LNCaP clone FGC (cell line): Measurements from ENCODE around the gene CFAP99.

Experiments
- DNase-seq: peaks from one replicate; pipeline ENCODE4 v3.0.0-alpha.2; 2011; ENCODE audit warnings: low read depth
- H3K4me3 ChIP-seq: 2 replicates; pipeline ENCODE4 v1.5.1; 2011; ENCODE audit warnings: mild to moderate bottlenecking, low read depth, low read length, control low read depth
- TF ChIP-seq, protein P1 (sequence below): IDR thresholded peaks from 2 replicates; pipeline ENCODE4 v1.5.1; 2012; ENCODE audit warnings: mild to moderate bottlenecking; ENCODE audit not compliant: control insufficient read depth, insufficient read depth; ENCODE audit errors: extremely low read depth

CFAP99 gene

DNA sequence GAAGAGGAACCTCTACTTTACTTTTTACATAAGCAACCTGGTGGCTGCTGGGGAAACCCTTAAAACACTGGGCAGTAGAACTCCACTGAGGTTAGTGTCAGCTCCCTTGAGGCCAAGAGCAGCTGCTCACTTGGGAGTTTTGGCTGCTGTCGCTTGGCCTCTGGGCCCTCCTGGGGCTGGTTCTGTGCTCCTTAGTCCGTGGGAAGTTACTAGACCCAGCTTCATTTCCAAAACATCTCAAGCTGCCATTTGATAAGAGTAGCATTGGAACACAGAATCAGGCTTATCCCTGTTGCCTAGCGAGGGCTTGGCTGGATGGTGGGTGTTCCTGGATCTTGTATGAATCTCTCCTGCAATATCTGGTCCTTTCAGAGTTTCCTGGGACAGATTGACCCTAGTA, 76.2 kb downstream of the CFAP99 start:
- no peak for DNase-seq
- TF ChIP-seq, protein P1, sequence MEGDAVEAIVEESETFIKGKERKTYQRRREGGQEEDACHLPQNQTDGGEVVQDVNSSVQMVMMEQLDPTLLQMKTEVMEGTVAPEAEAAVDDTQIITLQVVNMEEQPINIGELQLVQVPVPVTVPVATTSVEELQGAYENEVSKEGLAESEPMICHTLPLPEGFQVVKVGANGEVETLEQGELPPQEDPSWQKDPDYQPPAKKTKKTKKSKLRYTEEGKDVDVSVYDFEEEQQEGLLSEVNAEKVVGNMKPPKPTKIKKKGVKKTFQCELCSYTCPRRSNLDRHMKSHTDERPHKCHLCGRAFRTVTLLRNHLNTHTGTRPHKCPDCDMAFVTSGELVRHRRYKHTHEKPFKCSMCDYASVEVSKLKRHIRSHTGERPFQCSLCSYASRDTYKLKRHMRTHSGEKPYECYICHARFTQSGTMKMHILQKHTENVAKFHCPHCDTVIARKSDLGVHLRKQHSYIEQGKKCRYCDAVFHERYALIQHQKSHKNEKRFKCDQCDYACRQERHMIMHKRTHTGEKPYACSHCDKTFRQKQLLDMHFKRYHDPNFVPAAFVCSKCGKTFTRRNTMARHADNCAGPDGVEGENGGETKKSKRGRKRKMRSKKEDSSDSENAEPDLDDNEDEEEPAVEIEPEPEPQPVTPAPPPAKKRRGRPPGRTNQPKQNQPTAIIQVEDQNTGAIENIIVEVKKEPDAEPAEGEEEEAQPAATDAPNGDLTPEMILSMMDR = no peak

DNA sequence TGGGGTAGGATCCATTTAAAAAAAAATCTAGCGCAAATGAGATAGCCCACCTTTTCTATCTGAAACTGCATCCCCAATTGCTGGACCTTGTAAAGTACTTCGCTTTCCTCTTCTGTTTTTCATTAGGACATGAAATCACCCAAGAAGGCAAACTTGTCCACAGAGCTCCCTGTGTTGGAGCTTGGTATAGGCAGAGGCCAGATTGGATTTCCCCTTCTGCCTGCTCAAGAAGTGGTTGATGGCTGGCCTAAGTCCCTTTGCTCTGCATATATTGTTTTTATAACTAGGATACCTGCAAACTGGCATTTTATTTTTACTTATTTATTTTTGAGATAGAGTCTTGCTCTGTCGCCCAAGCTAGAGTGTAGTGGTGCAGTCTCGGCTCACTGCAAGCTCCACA, 78.6 kb downstream of the CFAP99 start:
- TF ChIP-seq, protein P1 = no peak
- H3K4me3 ChIP-seq = no peak overlapping the region

More for the DNA sequence above, 76.2 kb downstream of the CFAP99 start:
- peak overlapping the region; percentile 23; the same call in 1 of the 2 replicates for H3K4me3 ChIP-seq

DNA sequence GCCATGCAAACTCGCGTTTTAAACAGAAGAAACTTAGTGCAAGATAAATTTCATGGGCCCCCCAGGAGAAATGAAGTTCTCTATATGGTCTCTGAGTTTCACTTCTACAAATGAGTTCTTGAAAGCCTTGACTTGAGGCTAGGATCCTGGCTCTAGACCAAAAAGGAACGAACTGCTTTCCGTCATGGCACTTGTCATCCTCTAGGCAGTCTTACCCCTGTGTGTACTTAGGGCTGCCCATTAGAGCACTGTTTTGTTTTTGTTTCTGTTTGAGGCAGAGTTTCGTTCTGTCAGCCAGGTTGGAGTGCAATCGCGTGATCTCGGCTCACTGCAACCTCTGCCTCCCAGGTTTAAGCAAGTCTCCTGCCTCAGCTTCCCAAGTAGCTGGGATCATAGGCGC, 79.2 kb downstream of the CFAP99 start:
- no peak overlapping the region for H3K4me3 ChIP-seq
- TF ChIP-seq, protein P1 = no peak
- no peak for DNase-seq

More for the DNA sequence above, 78.6 kb downstream of the CFAP99 start:
- DNase-seq = no peak

DNA sequence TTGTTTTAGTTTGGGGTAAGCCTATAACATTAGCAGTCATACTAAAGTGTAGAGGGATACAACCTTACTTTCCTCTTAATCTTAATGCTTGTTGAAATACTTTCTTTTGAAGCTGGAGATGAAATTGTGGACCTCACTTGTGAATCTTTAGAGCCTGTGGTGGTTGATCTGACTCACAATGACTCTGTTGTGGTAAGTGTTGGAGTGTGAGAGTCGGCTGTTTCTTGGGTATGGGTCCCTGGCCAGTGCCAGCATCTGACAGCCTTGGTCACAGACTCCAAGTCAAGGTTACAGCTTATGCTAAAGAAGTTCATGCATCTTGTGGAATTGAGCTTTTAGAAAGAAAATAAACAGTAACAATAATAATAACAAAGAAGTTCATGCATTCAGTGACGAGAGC, 81.8 kb downstream of the CFAP99 start:
- DNase-seq = no peak
- TF ChIP-seq, protein P1 = no peak
- no peak overlapping the region for H3K4me3 ChIP-seq

DNA sequence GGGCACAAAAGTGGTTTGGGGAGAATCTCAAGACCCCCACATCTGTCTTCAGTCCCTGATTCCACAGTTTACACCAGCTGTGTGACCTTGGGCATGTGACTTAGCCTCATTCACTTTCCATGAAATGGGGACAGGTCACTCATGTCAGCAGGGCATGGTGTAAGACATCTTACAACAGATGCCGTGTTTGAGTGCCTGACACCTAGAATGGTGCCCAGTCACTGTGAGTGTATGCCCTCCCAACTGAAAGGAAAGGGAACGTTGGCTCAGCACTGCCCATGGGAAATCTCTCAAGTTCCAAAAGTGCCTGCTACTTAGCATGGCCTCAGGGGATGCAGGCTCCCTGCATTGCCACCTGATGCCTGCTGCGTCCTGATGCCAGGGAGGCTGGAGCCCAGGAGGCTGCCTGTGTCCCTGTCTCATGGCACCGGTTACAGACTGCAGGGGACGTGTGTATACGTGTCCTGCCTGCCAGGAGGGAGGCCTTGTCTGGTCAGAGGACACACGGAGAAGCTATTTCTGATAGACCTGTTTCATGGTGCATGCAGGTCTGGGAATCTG, 82.4 kb downstream of the CFAP99 start:
- TF ChIP-seq, protein P1 = no peak
- no peak for DNase-seq
- H3K4me3 ChIP-seq = no peak overlapping the region

DNA sequence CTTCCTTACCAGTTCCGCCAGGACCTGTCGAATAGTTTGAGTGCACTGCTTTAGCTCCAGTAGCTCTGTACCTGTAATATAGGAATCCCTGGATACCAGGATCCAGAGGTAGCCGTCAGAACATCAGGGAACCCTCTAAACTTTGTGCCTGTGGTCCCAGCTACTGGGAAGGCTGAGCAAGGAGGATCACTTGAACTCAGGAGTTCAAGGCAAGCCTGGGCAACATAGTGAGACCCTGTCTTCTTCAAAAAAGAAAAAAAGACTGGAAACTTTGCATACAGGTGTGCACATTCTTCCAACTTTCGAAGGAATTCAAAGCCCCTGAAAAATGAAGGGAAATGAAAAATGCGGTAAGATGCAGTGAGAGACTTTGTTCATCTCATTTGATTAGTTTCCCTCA, 85.1 kb downstream of the CFAP99 start:
- TF ChIP-seq, protein P1 = no peak
- H3K4me3 ChIP-seq = no peak overlapping the region
- DNase-seq = no peak

DNA sequence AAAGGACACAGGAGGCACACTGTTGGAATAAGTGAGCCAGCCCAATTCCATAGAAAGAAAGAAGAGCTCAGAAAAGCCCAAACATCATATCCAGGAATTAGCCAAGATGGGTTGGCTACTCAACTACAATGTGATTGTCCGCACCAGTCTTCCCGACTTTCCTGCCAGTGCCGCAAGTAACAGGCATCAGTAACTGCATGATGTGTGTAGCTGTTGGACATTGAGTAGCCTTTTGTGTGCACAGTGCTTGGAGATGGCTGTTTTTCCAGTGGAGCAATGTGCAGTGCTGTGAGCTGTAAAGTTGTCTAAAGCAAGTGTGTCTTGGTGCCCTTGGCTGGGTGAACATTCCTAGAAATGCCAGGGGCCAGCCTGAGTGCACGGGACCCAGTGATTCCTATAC, 88.5 kb downstream of the CFAP99 start:
- DNase-seq = no peak
- TF ChIP-seq, protein P1 = no peak
- H3K4me3 ChIP-seq = no peak overlapping the region
